ENCODE measurements around the gene UGT1A4.
"Not testable (repeated sequence)": the region's sequence is repeated elsewhere in the genome, so short reads cannot be mapped to it uniquely, and the experiment has no call there.

UGT1A4 gene

DNA sequence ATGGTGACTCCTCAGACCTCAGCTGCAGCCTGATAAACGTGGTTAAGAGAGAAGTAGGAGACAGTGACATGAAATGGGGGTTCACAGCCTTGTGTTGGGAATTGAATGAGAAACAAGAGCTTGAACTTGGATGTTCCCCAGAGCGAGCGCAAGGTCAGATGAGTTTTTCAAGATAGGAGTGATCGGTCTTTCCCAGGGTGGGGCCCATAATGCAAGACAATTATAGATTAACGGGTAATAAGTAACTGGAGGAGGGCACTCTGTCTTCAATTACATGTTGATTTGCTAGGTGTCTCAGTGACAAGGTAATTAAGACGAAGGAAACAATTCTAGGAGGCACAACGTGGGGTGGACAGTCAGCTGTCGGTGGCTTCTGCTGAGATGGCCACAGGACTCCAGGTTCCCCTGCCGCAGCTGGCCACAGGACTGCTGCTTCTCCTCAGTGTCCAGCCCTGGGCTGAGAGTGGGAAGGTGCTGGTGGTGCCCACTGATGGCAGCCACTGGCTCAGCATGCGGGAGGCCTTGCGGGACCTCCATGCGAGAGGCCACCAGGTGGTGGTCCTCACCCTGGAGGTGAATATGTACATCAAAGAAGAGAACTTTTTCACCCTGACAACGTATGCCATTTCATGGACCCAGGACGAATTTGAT is 5.8 kb upstream of the UGT1A4 start, which contains the start of gene UGT1A5:
UGT1A5 (plus strand) TSS at position 297 of the 651 bp plus-strand sequence; CDS start at position 382, 85 bp downstream.
- Histone ChIP-seq H4K20me1 (ENCODE audit: insufficient read depth, low read length, poor library complexity, severe bottlenecking) (no peaks in the 10 kb centered on the region), H3K36me3 (ENCODE audit: insufficient read depth, low read length) (no peaks in the 10 kb centered on the region), H3K4me3 (ENCODE audit: low read length, poor library complexity, severe bottlenecking) (no peak within 1 kb of the TSS), H3K4me2 (ENCODE audit: low read depth, low read length, poor library complexity, severe bottlenecking) (no peak within 1 kb of the TSS), H3K79me2 (ENCODE audit: insufficient read depth, low read length) (no peaks in the 10 kb centered on the region), H3K9ac (ENCODE audit: low read depth, low read length, poor library complexity, severe bottlenecking) (no peak within 1 kb of the TSS), H3F3A (ENCODE audit: low read depth) (no peaks in the 10 kb centered on the region), H3K9me2 (replicated peaks; ENCODE audit: low read depth, low read length) (no peaks in the 10 kb centered on the region), H3K4me1 (ENCODE audit: insufficient read depth, low read length, poor library complexity, severe bottlenecking) (no peaks in the 10 kb centered on the region), H3K27me3 (ENCODE audit: insufficient read depth, low read length, poor library complexity, severe bottlenecking) (no peaks in the 10 kb centered on the region), H2AFZ (ENCODE audit: low read length) (no peak within 1 kb of the TSS), H3K9me3 (ENCODE audit: insufficient read depth, low read depth, low read length) (no peaks in the 10 kb centered on the region)
- TF ChIP-seq EZH2phosphoT487 (IDR thresholded peaks at IDR 0.05; ENCODE audit: borderline replicate concordance) = no peak
- TF ChIP-seq, protein P1, sequence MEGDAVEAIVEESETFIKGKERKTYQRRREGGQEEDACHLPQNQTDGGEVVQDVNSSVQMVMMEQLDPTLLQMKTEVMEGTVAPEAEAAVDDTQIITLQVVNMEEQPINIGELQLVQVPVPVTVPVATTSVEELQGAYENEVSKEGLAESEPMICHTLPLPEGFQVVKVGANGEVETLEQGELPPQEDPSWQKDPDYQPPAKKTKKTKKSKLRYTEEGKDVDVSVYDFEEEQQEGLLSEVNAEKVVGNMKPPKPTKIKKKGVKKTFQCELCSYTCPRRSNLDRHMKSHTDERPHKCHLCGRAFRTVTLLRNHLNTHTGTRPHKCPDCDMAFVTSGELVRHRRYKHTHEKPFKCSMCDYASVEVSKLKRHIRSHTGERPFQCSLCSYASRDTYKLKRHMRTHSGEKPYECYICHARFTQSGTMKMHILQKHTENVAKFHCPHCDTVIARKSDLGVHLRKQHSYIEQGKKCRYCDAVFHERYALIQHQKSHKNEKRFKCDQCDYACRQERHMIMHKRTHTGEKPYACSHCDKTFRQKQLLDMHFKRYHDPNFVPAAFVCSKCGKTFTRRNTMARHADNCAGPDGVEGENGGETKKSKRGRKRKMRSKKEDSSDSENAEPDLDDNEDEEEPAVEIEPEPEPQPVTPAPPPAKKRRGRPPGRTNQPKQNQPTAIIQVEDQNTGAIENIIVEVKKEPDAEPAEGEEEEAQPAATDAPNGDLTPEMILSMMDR (conservative IDR thresholded peaks at IDR 0.05; ENCODE audit: low read length) = no peak

DNA sequence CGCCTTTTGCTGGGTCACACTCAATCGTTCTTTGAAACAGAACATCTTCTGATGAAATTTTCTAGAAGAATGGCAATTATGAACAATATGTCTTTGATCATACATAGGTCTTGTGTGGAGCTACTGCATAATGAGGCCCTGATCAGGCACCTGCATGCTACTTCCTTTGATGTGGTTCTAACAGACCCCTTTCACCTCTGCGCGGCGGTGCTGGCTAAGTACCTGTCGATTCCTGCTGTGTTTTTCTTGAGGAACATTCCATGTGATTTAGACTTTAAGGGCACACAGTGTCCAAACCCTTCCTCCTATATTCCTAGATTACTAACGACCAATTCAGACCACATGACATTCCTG is 5.3 kb upstream of the UGT1A4 start:
- Histone ChIP-seq H3K9me3 (ENCODE audit: insufficient read depth, low read depth, low read length) (no peaks in the 10 kb centered on the region), H4K20me1 (ENCODE audit: insufficient read depth, low read length, poor library complexity, severe bottlenecking) (no peaks in the 10 kb centered on the region), H3K27me3 (ENCODE audit: insufficient read depth, low read length, poor library complexity, severe bottlenecking) (no peaks in the 10 kb centered on the region), H3F3A (ENCODE audit: low read depth) (no peaks in the 10 kb centered on the region), H3K4me2 (ENCODE audit: low read depth, low read length, poor library complexity, severe bottlenecking) (no peak overlapping the region), H3K36me3 (ENCODE audit: insufficient read depth, low read length) (no peaks in the 10 kb centered on the region), H3K9me2 (replicated peaks; ENCODE audit: low read depth, low read length) (no peaks in the 10 kb centered on the region), H3K79me2 (ENCODE audit: insufficient read depth, low read length) (no peaks in the 10 kb centered on the region), H2AFZ (ENCODE audit: low read length) (no peak overlapping the region), H3K4me1 (ENCODE audit: insufficient read depth, low read length, poor library complexity, severe bottlenecking) (no peaks in the 10 kb centered on the region), H3K4me3 (ENCODE audit: low read length, poor library complexity, severe bottlenecking) (no peak overlapping the region), H3K9ac (ENCODE audit: low read depth, low read length, poor library complexity, severe bottlenecking) (no peak overlapping the region)
- no peak for TF ChIP-seq EZH2phosphoT487 (IDR thresholded peaks at IDR 0.05; ENCODE audit: borderline replicate concordance)

DNA sequence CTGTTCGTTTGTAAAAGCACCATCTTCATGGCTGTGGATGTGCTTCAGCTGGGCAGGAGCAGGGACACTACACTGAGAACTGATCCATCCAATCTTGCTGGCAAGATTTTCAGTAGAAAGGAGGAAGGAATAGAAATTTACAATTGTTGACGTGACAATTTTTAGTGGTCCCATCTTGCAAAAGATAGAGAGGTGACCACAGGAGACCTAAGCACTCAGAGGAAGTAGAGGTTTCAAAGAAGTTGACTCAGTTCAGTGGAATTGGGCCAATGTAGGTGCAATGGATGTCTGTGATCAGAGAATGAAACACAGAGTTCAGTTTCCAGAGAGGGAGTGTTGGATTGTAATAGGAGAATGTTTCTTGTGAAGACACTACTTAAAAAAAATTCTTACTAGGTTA is 4.4 kb upstream of the UGT1A4 start:
- Histone ChIP-seq H3K27me3 (ENCODE audit: insufficient read depth, low read length, poor library complexity, severe bottlenecking) (no peaks in the 10 kb centered on the region), H3K79me2 (ENCODE audit: insufficient read depth, low read length) (no peaks in the 10 kb centered on the region), H3K9ac (ENCODE audit: low read depth, low read length, poor library complexity, severe bottlenecking) (no peak overlapping the region), H3K9me2 (replicated peaks; ENCODE audit: low read depth, low read length) (no peaks in the 10 kb centered on the region), H3F3A (ENCODE audit: low read depth) (no peaks in the 10 kb centered on the region), H2AFZ (ENCODE audit: low read length) (no peak overlapping the region), H3K4me1 (ENCODE audit: insufficient read depth, low read length, poor library complexity, severe bottlenecking) (no peaks in the 10 kb centered on the region), H3K4me2 (ENCODE audit: low read depth, low read length, poor library complexity, severe bottlenecking) (no peak overlapping the region), H3K4me3 (ENCODE audit: low read length, poor library complexity, severe bottlenecking) (no peak overlapping the region), H3K9me3 (ENCODE audit: insufficient read depth, low read depth, low read length) (no peaks in the 10 kb centered on the region), H3K36me3 (ENCODE audit: insufficient read depth, low read length) (no peaks in the 10 kb centered on the region), H4K20me1 (ENCODE audit: insufficient read depth, low read length, poor library complexity, severe bottlenecking) (no peaks in the 10 kb centered on the region)
- TF ChIP-seq, protein P1 (conservative IDR thresholded peaks at IDR 0.05; ENCODE audit: low read length) = no peak
- TF ChIP-seq EZH2phosphoT487 (IDR thresholded peaks at IDR 0.05; ENCODE audit: borderline replicate concordance) = no peak

DNA sequence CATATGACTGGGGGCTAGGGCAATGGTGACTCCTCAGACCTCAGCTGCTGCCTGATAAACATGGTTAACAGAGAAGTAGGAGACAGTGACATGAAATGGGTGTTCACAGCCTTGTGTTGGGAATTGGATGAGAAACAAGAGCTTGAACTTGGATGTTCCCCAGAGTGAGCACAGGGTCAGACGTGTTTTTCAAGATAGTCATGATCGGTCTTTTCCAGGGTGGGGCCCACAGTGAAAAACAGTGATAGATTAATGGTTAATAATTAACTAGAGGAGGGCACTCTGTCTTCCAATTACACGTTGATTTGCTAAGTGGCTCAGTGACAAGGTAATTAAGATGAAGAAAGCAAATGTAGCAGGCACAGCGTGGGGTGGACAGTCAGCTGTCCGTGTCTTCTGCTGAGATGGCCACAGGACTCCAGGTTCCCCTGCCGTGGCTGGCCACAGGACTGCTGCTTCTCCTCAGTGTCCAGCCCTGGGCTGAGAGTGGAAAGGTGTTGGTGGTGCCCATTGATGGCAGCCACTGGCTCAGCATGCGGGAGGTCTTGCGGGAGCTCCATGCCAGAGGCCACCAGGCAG is 10.3 kb downstream of the UGT1A4 start, which contains the start of gene UGT1A3:
UGT1A3 (plus strand) TSS at position 320 of the 579 bp plus-strand sequence; CDS start at position 405, 85 bp downstream.
- Histone ChIP-seq H3K36me3 (ENCODE audit: insufficient read depth, low read length) (no peaks in the 10 kb centered on the region), H3K4me3 (ENCODE audit: low read length, poor library complexity, severe bottlenecking) (no peak within 1 kb of the TSS), H3K9me2 (replicated peaks; ENCODE audit: low read depth, low read length) (no peaks in the 10 kb centered on the region), H3K9me3 (ENCODE audit: insufficient read depth, low read depth, low read length) (no peaks in the 10 kb centered on the region), H3K4me2 (ENCODE audit: low read depth, low read length, poor library complexity, severe bottlenecking) (no peak within 1 kb of the TSS), H3K79me2 (ENCODE audit: insufficient read depth, low read length) (no peaks in the 10 kb centered on the region), H4K20me1 (ENCODE audit: insufficient read depth, low read length, poor library complexity, severe bottlenecking) (no peaks in the 10 kb centered on the region), H3F3A (ENCODE audit: low read depth) (no peaks in the 10 kb centered on the region), H3K27me3 (ENCODE audit: insufficient read depth, low read length, poor library complexity, severe bottlenecking) (no peaks in the 10 kb centered on the region), H3K9ac (ENCODE audit: low read depth, low read length, poor library complexity, severe bottlenecking) (no peak within 1 kb of the TSS), H2AFZ (ENCODE audit: low read length) (no peak within 1 kb of the TSS), H3K4me1 (ENCODE audit: insufficient read depth, low read length, poor library complexity, severe bottlenecking) (no peaks in the 10 kb centered on the region)
- TF ChIP-seq EZH2phosphoT487 (IDR thresholded peaks at IDR 0.05; ENCODE audit: borderline replicate concordance) = no peak
- TF ChIP-seq, protein P1 (conservative IDR thresholded peaks at IDR 0.05; ENCODE audit: low read length) = no peak

DNA sequence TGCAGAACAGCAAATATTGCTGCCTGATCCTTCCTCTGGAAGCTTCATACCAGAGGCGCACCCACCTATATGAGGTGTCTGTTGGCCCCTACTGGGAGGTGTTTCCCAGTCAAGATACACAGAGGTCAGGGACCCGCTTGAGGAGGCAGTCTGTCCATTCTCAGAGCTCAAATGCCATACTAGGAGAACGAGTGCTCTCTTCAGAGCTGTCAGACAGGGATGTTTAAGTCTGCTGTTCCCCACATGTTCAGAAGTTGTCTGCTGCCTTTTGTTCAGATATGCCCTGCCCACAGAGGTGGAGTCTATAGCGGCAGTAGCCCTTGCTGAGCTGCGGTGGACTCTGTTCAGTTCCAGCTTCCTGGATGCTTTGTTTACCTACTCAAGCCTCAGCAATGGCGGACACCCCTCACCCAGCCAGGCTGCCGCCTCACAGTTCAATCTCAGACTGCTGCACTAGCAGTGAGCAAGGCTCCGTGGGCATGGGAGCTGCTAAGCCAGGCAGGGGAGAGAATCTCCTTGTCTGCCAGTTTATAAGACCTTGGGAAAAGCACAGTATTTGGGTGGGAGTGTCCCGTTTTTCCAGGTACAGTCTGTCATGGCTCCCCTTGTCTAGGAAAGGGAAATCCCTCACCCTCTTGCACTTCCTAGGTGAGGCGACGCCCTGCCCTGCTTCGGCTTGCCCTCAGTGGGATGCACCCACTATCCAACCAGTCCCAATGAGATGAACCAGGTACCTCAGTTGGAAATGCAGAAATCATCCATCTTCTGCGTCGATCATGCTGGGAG is 18.5 kb downstream of the UGT1A4 start:
- not testable (repeated sequence) for H3K27me3 ChIP-seq (ENCODE audit: insufficient read depth, low read length, poor library complexity, severe bottlenecking); H4K20me1 ChIP-seq (ENCODE audit: insufficient read depth, low read length, poor library complexity, severe bottlenecking); H3F3A ChIP-seq (ENCODE audit: low read depth); H3K4me3 ChIP-seq (ENCODE audit: low read length, poor library complexity, severe bottlenecking); H3K9me3 ChIP-seq (ENCODE audit: insufficient read depth, low read depth, low read length); H3K4me1 ChIP-seq (ENCODE audit: insufficient read depth, low read length, poor library complexity, severe bottlenecking); H2AFZ ChIP-seq (ENCODE audit: low read length); H3K36me3 ChIP-seq (ENCODE audit: insufficient read depth, low read length); H3K9ac ChIP-seq (ENCODE audit: low read depth, low read length, poor library complexity, severe bottlenecking); H3K79me2 ChIP-seq (ENCODE audit: insufficient read depth, low read length); H3K4me2 ChIP-seq (ENCODE audit: low read depth, low read length, poor library complexity, severe bottlenecking); H3K9me2 ChIP-seq (replicated peaks; ENCODE audit: low read depth, low read length)

Measured in Loucy (cell line).